Bronchial epithelial cell (primary cell): ENCODE results near the gene ABCA4. TPM values are rescaled to one million over a fixed set of nuclear protein-coding genes. Genes with fewer than 3 reads are reported as not detected.
A peak's percentile ranks its signal among the peaks of the same experiment; 100 is the strongest.
"Not testable (repeated sequence)": the region's sequence is repeated elsewhere in the genome, so short reads cannot be mapped to it uniquely, and the experiment has no call there.

Experiments used
- DNase-seq: peaks from one replicate; pipeline ENCODE4 v3.0.0-alpha.2; 2010; ENCODE audit warnings: low read depth
- FAIRE-seq: peaks from 2 replicates; lab custom pipeline; 2011; peaks lifted over from hg19 to GRCh38; lab: Jason Lieb, UNC
- H3K27me3 ChIP-seq: 2 replicates; pipeline ENCODE4 v1.5.1; 2011; ENCODE audit warnings: low read length; ENCODE audit not compliant: control insufficient read depth, insufficient read depth
- H3K36me3 ChIP-seq: 2 replicates; pipeline ENCODE4 v1.5.1; 2011; ENCODE audit warnings: low read length; ENCODE audit not compliant: control insufficient read depth, insufficient read depth
- H3K4me3 ChIP-seq: 2 replicates; pipeline ENCODE4 v1.5.1; 2011; ENCODE audit warnings: mild to moderate bottlenecking, low read depth, low read length, control low read depth
- CTCF ChIP-seq: IDR thresholded peaks from 2 replicates; pipeline ENCODE4 v1.5.1; 2011; ENCODE audit warnings: mild to moderate bottlenecking, moderate library complexity, low read length, control low read depth, inconsistent platforms; ENCODE audit not compliant: insufficient read depth, severe bottlenecking
- total RNA-seq: library from RNA; depleted of rRNA; stranded (reverse); fragments of >200 nt; gene quantifications from 2 replicates; pipeline ENCODE4 v1.2.1, GENCODE V29; 2014

ABCA4 gene
- total RNA-seq, 1 donor from 2014 or later = under 0.01 TPM

GRCh38 chr1:93997756-93998155 is 123.2 kb downstream of the ABCA4 start:
- Histone ChIP-seq H3K27me3 (no peaks in the 10 kb centered on the region), H3K4me3 (no peak overlapping the region), H3K36me3 (no peaks in the 10 kb centered on the region)
- TF ChIP-seq CTCF = no peak
- DNase-seq (no peak), FAIRE-seq (no peak)

GRCh38 chr1:93995837-93996536 is 125.0 kb downstream of the ABCA4 start:
- DNase-seq (peak; percentile 24), FAIRE-seq (no peak)
- TF ChIP-seq CTCF = no peak
- Histone ChIP-seq H3K36me3 (no peaks in the 10 kb centered on the region), H3K4me3 (no peak overlapping the region), H3K27me3 (no peaks in the 10 kb centered on the region)

GRCh38 chr1:93993731-93994130 is 127.2 kb downstream of the ABCA4 start:
- FAIRE-seq (no peak), DNase-seq (peak; percentile 72)
- no peak for TF ChIP-seq CTCF
- Histone ChIP-seq H3K4me3 (no peak overlapping the region), H3K27me3 (no peaks in the 10 kb centered on the region), H3K36me3 (no peaks in the 10 kb centered on the region)

- no peaks in the 10 kb centered on the region for H3K36me3 ChIP-seq
- FAIRE-seq (peak; percentile 91), DNase-seq (no peak)
Measured at GRCh38 chr1:93992954-93993353, 128.0 kb downstream of the ABCA4 start.

GRCh38 chr1:93992190-93992589 is 128.8 kb downstream of the ABCA4 start:
- Histone ChIP-seq H3K36me3 (no peaks in the 10 kb centered on the region), H3K27me3 (no peaks in the 10 kb centered on the region), H3K4me3 (no peak overlapping the region)
- TF ChIP-seq CTCF = no peak
- FAIRE-seq = no peak
- no peak for DNase-seq

More at GRCh38 chr1:93992954-93993353, 128.0 kb downstream of the ABCA4 start:
- Histone ChIP-seq H3K4me3 (no peak overlapping the region), H3K27me3 (no peaks in the 10 kb centered on the region)
- TF ChIP-seq CTCF = no peak

GRCh38 chr1:93991271-93991670 is 129.7 kb downstream of the ABCA4 start:
- Histone ChIP-seq H3K4me3 (no peak overlapping the region), H3K36me3 (no peaks in the 10 kb centered on the region), H3K27me3 (no peaks in the 10 kb centered on the region)
- DNase-seq = no peak
- TF ChIP-seq CTCF = no peak
- no peak for FAIRE-seq

- not testable (repeated sequence) for H3K4me3 ChIP-seq, H3K27me3 ChIP-seq, DNase-seq, H3K36me3 ChIP-seq, FAIRE-seq
Measured at GRCh38 chr1:93990477-93990876, 130.5 kb downstream of the ABCA4 start.
